Panc1 (cell line): Measurements from ENCODE around the gene RHBDF2.

Source experiments
- CTCF ChIP-seq: fragments of 450-650 bp; IDR thresholded peaks from 2 replicates; pipeline ENCODE4 v1.5.1; 2017; ENCODE audit warnings: mild to moderate bottlenecking
- POLR2AphosphoS5 ChIP-seq: IDR thresholded peaks from 2 replicates; pipeline ENCODE4 v1.6.1; 2012; ENCODE audit warnings: mild to moderate bottlenecking, low read depth, low read length, moderate library complexity
- SIN3A ChIP-seq: IDR thresholded peaks from 2 replicates; pipeline ENCODE4 v1.6.1; 2012; ENCODE audit warnings: low read depth, mild to moderate bottlenecking, low read length, moderate library complexity, borderline replicate concordance; ENCODE audit not compliant: insufficient read depth
- TCF7L2 ChIP-seq: IDR thresholded peaks from 2 replicates; pipeline ENCODE4 v1.6.1; 2011; ENCODE audit warnings: mild to moderate bottlenecking, low read depth, low read length, inconsistent platforms

- TF ChIP-seq SIN3A, result no peak
- no peak for TF ChIP-seq CTCF
- TF ChIP-seq TCF7L2, result no peak
- TF ChIP-seq POLR2AphosphoS5, result no peak
Measured at GRCh38 chr17:76472258-76472645, 29.0 kb downstream of the RHBDF2 start.
